ENCODE data around the gene PEX14.

PEX14 gene

DNA sequence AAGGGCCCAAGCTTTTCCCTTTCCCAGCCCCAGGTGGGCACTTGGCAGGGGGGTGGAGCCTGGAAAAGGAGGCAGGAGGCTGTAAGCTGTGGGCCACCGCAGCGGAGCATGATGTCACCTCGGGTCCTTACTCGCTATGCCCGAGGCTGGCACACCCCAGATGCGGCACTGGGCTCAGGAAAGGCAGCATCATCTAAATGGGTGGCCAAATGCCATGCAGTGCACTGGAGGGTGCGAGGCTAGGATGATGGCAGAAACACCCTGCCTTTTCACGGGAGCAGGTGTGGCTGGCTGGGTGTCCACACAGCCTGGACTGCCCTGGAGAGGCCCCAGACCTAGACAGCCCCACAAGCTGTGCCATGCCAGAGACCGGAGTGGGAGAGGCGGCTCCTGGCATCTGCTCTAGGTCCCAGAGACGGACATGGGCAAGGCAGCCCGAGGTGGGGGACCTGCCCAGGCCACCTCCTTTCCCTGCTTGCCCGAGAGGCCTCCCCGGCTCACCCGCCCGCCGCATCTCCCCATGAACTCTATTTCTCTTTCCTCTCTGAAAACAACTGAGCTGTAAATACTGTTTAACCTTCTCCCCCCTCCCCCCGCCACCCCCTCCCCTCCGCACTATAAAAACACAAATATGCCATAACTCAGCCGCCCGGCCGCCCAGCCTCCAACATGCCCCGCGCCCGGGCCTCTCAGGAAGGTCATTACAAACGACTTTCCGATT is 197.0 kb downstream of the PEX14 start:
- DNase-seq = no peak

DNA sequence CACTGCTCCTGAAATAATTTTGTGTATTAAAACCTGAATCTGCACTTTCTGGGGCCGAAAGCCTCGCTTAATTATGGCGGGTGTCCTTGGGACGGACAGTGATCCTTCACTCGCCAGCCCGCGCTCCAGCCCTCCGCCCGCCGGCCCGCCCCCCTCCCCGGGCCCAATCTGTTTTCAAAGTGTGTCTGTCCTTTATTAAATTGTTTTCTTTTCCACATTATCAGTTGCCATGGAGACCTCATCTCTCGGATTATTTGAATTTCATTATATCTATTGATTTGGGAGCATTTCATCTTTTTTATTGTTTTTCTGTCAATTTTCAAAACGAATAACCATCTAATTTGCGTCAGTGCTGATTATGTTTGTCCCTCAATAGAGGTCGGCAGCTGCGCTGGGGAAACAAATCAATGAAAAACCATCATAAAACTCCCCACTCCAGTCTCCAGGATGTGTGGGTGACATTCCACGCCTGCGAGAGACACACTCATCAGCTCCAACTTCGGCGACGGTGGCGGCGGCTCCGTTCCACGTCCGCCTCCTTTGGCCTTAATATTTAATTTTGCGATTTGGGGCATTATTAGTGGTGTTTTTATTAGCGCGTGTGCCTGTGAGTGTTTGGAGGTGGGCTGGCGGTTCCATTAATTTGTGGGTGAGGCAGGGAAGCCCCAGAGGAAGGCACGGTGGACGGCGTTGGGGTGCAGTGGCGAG is 197.7 kb downstream of the PEX14 start:
- no peak for DNase-seq

DNA sequence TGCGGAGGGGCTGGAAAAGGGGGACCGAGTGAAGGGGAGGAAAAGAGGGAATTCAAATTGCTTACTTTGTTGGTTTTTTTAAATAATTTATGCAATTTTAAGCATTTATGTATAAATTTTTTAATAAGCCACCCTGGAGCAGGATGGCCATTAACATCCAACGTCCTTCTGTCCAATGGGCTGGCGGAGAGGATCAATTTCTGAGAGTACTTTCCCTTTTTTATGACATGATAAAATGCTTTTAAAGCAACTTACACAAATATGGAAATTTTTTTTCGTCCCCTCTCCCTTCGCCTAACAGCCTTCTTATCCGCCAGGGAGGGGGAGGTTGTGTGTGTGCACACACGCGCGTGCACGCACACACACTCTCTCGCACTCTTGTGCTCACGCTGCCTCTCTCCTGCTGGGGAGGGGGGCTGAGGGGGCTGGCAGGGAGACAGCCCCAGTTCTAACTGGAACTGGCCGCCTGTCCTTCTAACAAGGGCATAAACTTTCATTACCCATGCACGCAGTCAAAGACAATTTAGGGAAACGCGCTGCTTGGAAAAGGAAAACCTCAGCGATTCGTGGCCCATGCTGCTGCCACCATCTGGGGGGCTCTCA is 198.5 kb downstream of the PEX14 start:
- DNase-seq = no peak

DNA sequence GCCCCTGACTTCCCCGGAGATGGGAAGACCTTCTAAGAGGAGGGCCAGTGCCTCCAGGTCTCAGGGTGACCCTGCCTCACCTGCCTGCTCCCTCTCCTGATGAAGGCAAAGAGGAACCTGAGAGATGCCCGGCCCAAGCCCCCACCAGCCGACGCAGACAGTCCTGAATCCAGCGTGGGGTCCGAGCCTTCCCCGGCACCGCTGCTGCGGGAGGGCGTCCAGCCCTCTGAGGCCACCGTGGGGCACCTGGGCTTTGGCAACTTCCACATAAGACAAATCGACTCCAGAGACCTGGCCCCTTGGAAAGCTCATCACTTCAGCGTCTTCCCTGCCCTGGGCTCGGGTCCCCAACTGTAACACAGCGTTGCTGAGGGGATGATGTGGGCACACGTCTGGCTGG is 199.5 kb downstream of the PEX14 start:
- DNase-seq = no peak

DNA sequence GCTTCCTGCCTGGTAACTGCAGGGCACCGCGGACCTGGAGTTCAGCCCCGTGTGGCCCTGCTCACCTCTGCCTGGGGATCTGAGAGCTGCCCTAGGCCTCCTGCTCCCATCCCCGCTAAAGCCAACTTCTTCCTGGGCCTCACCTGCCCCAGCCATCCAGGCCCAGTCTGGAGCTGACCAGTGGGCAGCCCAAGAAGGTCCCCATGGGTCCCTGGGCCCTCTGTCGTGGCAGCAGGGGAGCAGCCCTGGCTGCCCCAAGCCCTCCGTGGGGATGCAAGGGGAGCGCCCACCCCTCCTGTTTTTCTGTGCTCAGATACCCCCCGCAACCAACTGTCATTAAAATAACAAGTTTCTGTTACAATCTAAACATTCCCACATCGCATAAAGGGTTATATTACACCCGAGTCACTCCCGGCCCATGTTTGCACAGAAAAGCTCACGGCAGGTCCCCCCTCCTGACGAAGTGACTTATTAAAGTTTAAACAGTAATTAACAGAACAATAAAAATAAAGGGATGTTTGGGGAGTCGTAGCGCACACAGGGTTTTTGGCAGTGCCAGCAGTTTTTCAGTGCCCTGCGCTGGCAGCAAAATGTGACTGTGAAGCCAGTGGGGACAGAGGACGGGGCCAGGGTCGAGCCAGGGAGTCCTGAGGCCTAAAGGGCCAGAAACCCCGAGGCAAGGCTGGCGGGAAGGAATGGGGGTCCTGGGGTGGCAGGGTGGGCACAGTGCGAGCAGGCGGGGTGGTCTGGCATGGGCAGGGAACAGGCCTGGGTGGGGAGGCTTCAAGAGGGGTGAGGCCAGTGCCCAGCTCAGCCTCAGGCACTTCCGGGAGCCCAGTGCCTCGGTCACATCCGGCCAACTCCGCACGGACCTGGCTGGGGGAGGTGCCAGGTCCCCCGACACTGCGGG is 200.2 kb downstream of the PEX14 start:
- no peak for DNase-seq

DNA sequence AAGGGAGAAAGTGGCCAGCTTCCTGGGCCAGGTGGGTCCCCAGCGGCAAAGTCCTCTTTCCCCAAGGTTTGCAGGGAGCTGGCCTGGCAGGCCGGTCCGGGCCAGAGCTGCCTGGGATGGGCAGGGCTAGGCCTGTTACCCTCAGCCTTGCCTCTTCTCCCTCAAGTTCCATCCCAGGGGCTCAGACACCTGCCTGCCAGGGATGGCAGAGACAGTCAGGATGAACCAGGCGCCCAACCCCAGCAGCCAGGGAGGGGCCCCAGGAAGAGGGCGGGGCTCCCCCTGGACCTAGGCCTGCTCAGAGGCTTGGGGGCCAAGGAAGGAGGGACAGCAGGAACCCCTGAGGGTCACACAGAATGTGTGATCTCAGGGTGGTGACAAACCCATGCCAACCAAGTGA is 201.1 kb downstream of the PEX14 start:
- no peak for DNase-seq

DNA sequence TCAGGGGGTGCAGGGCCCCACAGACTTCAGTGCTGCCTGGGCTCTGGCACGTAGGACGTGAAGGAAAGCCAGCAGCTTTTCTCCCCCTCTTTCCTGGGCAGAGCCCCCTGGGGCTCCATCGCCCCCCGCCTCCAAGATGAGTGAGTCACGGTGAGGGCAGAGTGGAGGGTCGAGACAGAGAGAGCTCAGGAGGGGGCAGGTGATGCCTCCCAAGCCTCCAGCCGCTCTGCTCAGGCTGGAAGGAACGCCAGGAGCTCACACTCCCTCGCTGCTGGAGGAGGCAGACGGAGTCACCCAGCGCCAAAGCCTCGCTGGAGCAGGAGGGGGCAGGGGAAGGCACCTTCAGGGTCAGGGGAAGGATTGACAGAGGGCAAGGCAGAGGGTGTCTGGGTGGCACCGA is 202.2 kb downstream of the PEX14 start:
- no peak for DNase-seq

DNA sequence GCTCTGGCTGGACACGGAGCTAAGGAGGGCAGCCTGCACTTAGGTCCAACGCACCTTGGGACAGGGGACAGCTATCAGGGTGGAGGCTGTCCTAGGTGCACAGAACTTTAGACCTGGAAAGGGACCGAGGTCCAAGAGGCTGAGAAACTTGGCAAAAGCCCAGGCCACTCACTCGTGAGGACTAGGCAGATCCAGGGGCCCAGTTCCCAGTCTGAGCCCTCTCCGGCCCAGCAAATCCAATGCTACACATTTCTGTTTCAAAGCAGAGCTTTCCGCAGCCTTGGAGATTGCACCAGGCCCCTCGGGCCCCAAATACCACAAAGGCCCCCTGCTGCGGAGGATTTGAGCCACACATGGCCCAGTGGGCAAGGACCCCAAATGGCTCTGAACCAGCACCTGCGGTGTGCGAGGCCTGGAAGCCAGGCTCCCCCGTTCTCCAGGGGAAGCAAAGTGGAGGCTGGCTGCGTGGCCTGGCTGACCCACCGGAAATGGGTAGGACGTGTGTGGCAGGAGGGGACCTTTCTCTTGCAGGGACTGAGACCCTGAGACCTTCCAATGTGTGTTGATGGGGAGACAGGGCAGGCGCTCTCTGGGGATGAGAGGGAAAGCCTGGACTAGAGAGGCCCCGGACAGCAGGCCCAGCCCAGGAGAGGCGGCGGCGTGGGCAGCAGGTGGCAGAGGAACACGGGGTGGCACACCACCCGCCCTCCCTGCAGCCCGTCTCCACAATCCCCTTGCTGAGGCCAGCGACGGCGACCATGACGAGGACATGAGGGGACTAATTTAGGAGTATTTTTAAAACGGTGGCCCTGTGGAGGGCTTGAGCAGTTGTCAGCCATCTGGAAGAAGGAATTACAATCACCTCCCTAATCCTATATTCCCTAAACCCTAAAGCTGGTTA is 203.0 kb downstream of the PEX14 start:
- DNase-seq = no peak

DNA sequence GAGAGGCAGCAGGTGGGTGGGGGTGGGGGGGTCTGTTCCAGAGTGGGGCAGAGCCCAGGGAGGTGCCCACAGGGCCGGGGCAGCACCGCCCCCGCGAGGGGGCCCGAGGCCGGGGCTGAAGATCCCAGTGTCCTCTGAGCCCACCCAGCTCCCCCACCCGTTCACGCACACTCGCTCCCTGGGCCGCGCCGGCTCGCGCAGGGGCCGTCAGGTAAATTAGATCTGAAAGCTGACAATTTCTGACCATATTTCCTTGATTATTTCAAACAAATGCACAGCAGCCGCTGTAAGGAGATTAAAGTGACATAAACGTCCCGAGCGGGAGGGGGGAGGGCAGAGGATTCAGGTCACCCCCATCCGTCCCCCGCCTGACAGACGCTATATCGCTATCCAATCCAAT is 203.7 kb downstream of the PEX14 start:
- no peak for DNase-seq

DNA sequence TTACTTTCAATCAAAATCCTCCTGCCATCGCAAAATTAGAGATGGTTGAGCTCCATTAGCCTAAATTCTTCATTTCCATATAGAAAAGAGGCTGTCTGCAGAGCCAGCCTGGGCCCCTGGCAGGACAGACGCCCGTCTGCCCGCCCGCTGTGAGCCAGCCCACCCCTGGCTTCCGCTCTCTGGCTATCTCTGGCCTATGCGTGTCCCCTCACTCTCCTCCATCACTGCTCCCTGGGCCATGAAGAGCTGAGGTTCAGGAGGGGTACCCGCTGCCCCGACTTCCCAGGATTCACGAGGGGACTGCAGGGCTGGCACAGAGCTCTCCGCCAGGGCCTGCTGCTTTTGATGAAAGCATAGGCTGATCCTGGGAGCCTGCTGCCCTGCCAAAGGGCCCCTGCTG is 204.1 kb downstream of the PEX14 start:
- DNase-seq = no peak

DNA sequence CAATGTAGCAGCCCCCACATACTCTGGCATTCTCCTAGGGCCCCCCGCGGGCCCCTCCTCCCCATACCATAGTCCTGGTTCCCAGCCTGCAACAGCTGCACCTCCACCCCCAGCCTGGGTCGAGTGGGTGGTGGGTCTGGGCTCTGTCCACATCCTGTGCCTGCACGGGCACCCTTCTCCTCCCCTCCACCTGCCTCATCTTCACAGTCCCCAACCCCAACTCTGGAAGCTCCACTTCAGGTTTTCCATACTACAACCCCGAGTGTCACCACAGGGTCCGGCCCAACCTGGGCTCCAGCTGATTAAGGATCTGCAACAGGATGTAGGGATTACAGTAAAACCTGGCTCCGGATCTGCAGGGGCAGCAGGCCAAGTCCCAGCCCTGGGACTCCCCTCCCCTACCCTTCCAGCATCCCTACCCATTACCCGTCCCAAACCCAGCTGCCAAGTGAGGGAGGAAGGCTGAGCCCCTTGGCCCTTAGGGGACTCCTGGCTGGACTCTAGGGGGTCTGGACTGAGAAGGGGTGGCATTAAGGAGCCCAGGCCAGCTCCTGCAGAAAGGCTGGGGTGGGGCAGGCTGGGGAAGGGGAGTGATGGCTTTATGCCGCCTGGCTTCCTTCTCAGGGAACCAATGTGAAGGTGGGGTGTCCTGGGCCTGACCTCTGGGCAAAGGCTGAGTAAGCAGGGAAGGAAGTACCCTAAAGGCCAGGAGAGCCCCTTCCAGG is 204.9 kb downstream of the PEX14 start:
- no peak for DNase-seq
